Muscle layer of duodenum (tissue), 2 donors: ENCODE data around the gene PTGES2.
"Not testable (repeated sequence)": the region's sequence is repeated elsewhere in the genome, so short reads cannot be mapped to it uniquely, and the experiment has no call there.

Source experiments
- H3K27ac ChIP-seq: one replicate; pipeline ENCODE4 v1.7.0; 2013; ENCODE audit warnings: mild to moderate bottlenecking, low read length
- H3K27me3 ChIP-seq: one replicate; pipeline ENCODE4 v1.7.0; 2013; ENCODE audit warnings: low read depth, mild to moderate bottlenecking, control low read depth, low read length
- H3K36me3 ChIP-seq, 2 donors: one replicate each; pipeline ENCODE4 v1.7.0; 2013; ENCODE audit warnings: low read length in 2 of 2, control low read depth in 1 of 2, mild to moderate bottlenecking in 1 of 2; ENCODE audit not compliant: insufficient read depth in 2 of 2, control insufficient read depth in 1 of 2
- H3K4me1 ChIP-seq, 2 donors: one replicate each; pipeline ENCODE4 v1.7.0; 2013; ENCODE audit warnings: low read length in 2 of 2, mild to moderate bottlenecking in 2 of 2, control low read depth in 1 of 2, moderate library complexity in 1 of 2; ENCODE audit not compliant: insufficient read depth in 2 of 2, control insufficient read depth in 1 of 2
- H3K4me3 ChIP-seq, 2 donors: one replicate each; pipeline ENCODE4 v1.7.0; 2013; ENCODE audit warnings: low read length in 2 of 2, low read depth in 1 of 2, mild to moderate bottlenecking in 1 of 2
- H3K9me3 ChIP-seq, 2 donors: one replicate each; pipeline ENCODE4 v1.7.0; 2013; ENCODE audit warnings: low read length in 2 of 2, control low read depth in 1 of 2, mild to moderate bottlenecking in 1 of 2; ENCODE audit not compliant: control insufficient read depth in 1 of 2
- donor health status: healthy.

PTGES2 gene

DNA sequence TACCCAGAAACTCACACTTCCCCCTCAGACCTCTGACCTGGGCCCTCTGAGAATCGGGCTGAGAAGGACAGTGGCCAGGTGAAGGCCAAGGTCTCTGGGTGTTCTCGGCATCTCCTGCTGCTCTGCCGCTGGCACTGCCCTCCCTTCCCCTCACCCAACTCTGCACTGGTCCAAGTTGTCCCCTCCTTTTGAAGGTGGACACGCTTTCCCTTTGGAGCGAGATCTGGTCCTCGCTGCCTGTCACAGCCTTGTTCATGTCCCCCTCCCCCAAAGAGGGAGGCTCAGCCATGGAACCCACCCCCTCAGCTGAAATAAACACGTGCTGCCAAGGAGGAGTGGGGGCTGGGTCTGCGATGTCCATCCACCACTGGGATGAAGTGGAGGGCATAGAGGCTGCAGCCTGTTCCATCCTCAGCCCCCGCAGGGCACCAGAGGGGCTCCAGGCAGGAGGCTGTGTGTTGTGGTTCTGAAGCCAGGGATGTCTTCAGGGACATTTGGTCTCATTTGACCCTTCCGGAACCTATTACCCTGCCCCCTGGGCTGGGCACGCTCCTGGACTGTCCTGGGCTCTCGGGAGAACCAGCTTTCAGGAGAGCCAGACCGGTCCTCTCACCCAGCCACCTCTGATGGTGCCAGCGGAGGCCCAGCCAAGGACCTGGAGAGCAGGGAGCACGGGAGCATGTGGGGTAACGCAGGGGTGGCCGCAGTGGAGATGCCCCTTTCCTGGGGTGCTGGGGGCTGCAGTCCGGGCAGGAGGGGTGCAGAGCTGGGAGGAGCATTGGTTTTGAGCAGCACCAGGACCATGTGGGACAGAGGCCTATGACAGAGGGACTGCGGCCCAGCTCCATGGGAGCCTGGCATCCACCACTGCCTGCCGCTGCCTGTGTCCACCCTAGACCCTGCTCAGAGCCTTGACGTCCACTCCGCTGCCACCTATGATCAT, 17.0 kb upstream of the PTGES2 start:
- Histone ChIP-seq H3K4me1 (peaks cover 0 to 4% of the 10 kb centered on the region in 2 donors), H3K36me3 (no peaks in the 10 kb centered on the region), H3K27me3 (no peaks in the 10 kb centered on the region), H3K4me3 (no peak overlapping the region), H3K27ac (no peak overlapping the region), H3K9me3 (no peaks in the 10 kb centered on the region)

DNA sequence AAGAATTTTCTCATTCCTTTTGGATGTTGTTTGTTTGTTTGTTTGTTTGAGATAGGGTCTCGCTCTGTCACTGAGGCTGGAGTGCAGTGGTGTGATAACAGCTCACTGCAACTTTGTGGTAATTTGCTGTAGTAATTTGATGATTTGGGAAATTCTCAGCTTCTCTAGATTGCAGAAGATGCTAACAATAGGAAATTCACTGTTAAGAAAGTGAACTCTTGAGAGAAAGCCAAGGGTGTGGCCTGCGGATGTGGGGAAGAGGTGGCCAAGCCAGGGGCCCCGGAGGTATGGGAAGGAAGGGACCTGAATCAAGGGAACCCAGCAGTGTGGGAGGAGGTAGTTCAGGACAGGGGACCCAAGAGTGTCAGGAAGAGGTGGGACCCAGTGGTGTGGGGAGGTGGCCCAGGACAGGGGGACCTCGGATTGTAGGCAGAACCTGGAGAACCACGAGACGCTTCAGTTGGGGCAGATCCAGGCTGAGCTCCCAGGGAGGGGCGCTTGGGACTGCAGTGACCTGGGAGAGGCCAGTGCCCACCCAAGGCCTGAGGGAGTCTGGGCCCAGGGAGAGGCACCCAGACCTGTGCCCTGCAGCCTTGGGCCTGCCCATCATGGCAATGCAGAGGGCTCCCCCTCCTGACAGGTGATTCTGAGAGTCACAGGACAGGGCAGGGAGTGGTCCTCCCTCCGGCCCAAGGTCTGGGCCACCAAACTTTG, 16.2 kb upstream of the PTGES2 start:
- Histone ChIP-seq H3K36me3 (no peaks in the 10 kb centered on the region), H3K4me1 (peaks cover 0 to 3% of the 10 kb centered on the region in 2 donors), H3K27ac (no peak overlapping the region), H3K27me3 (no peaks in the 10 kb centered on the region), H3K4me3 (no peak overlapping the region), H3K9me3 (no peaks in the 10 kb centered on the region)

DNA sequence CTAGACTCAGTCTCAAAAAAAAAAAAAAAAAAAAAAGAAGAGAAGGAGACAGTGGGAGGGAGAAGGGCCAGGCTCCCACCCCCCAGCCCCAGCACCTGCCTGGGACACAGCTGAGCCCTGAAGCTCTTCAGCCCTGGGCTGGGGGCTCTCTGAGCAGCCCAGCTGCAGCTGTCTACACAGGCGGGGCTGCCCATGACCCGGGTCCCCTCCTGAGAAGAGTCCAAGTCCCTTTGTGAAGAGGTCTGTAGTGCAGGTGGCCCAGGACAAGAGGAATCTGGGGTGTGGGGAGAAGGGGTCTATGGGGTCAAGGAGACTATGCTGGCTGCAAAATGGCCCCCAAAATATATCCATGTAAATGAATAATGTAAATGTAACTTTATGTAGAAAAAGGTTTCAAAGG, 15.1 kb upstream of the PTGES2 start:
- H3K9me3 ChIP-seq = no peaks in the 10 kb centered on the region
- H3K4me3 ChIP-seq = no peak overlapping the region
- no peaks in the 10 kb centered on the region for H3K36me3 ChIP-seq
- H3K27me3 ChIP-seq = no peaks in the 10 kb centered on the region
- no peaks in the 10 kb centered on the region for H3K4me1 ChIP-seq
- no peak overlapping the region for H3K27ac ChIP-seq

DNA sequence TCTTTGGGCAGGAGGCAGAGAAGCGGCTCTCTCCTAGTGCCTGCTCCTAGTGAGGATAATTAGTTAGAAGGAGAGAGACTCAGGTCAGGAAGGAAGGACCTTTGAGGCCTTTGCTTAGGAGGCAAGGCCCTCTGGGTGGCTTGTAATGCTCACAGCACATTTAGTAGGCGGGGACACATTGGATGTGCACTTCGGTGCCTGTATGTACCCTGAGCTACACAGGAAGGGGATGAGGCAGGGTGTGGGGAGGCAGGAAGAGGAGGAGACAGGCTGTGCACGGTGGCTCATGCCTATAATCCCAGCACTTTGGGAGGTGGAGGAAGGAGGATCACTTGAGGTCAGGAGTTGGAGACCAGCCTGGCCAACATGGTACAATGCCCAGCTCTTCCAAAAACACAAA, 14.5 kb upstream of the PTGES2 start:
- H3K27ac ChIP-seq = no peak overlapping the region

DNA sequence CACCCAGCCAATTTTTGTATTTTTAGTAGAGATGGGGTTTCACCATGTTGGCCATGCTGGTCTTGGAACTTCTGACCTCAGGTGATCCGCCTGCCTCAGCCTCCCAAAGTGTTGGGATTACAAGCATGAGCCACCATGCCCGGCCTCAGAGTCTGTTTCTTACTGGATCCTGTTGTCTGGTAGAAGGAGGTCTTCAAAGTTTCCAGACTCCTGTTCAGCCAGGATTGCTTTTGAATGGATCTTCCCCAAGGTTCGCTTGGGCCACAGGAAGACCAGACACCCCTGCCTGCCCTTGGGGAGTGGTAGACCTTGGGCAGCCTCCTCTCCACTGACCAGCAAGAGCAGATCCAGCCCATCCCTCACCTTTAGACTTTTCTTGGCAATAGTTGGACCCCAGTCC, 14.1 kb upstream of the PTGES2 start:
- no peaks in the 10 kb centered on the region for H3K36me3 ChIP-seq
- H3K27me3 ChIP-seq = no peaks in the 10 kb centered on the region
- no peaks in the 10 kb centered on the region for H3K4me1 ChIP-seq
- no peak overlapping the region for H3K27ac ChIP-seq
- no peaks in the 10 kb centered on the region for H3K9me3 ChIP-seq
- H3K4me3 ChIP-seq = no peak overlapping the region

More for the DNA sequence above, 14.5 kb upstream of the PTGES2 start:
- H3K27me3 ChIP-seq = no peaks in the 10 kb centered on the region
- no peaks in the 10 kb centered on the region for H3K36me3 ChIP-seq
- H3K9me3 ChIP-seq = no peaks in the 10 kb centered on the region
- no peak overlapping the region for H3K4me3 ChIP-seq
- H3K4me1 ChIP-seq = no peaks in the 10 kb centered on the region

DNA sequence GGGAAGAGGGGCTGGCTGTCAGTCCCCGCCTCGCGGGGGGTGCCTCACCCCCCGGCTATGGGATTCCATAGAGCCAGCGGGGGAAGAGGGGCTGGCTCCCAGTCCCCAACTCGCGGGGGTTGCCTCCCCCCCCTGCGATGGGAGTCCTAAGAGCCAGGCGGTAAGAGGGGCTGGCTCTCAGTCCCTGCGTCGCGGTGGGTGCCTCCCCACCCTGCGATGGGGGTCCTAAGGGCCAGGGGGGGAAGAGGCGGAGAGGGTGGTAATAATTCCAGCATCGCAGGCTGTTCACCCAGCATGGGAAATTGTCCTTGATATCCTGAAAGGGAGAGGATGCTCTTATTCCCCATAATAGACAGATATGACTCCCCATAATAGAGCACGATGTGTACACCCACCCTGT, 12.1 kb upstream of the PTGES2 start:
- H3K4me3 ChIP-seq = no peak overlapping the region
- H3K27me3 ChIP-seq = no peaks in the 10 kb centered on the region
- H3K36me3 ChIP-seq = no peaks in the 10 kb centered on the region
- no peaks in the 10 kb centered on the region for H3K4me1 ChIP-seq
- no peak overlapping the region for H3K27ac ChIP-seq
- H3K9me3 ChIP-seq = no peaks in the 10 kb centered on the region

DNA sequence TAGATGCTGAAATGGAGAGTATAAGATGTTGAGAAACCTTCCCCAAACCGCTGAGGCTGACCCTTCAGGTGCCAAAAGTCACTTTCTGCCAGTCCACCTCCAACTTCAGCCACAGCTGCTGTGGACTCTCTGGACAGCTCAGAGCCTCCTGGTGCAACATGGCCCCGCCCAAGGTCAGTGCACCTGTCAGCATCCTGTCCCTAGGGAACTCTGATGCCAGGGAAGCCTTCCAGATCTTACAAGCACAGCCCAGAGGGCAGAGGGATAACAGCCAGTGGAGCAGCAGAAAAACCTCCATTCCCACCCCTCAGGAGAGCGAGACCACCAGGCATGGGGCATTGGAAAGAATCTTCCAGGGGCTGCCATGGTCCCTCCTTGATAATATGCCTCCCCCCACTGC, 10.5 kb upstream of the PTGES2 start:
- Histone ChIP-seq H3K9me3 (peaks cover 0 to 2% of the 10 kb centered on the region in 2 donors), H3K27ac (no peak overlapping the region), H3K4me3 (no peak overlapping the region), H3K4me1 (no peaks in the 10 kb centered on the region), H3K27me3 (no peaks in the 10 kb centered on the region), H3K36me3 (no peaks in the 10 kb centered on the region)

DNA sequence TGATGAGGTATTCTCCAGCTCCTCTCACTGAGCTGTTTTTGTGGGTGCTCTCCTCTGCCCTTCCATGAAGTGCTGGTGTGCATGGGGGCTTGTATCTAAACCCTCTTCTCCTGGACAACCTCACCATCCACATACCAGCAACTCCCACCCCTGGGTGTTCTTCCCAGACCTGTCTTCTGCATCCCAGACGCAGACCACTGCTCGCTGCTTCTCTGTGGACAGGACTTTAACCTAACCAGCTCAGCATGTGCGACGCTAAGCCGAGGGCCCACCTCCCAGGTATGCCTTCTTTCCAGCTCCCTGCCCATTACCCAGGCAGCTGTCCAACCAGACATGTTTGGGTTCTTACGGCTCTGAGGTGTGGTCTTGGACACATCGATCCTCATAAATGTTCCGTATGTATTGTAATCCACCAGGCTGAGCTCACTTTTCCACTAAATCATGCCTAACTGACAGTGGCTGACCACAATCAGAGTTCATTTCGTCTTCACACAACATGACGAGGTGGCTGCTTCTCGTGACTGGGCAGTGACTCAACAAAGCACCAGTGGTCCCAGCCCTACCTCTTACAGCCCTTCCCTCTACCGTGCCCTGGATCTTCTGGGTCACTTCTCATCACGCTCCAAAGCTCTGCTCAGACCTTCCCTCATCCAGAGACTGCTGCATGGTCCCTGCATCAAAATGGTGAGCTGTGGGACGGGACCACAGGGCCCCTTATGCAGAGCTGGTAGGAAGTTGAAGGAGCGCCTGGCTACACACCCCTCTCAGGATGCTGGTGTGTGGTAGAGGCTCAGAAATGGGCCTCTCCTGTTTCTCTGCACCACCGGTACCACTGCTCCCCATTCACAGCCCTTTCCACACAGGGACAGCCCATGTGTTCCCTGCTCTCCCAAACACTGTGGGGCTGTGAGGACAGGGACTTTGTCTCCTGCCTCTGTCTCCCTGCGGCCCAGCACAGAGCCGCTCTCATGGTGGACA, 9.6 kb upstream of the PTGES2 start:
- no peaks in the 10 kb centered on the region for H3K4me1 ChIP-seq
- no peak overlapping the region for H3K4me3 ChIP-seq
- H3K36me3 ChIP-seq = no peaks in the 10 kb centered on the region
- H3K9me3 ChIP-seq = peaks cover 0 to 2% of the 10 kb centered on the region in 2 donors
- H3K27ac ChIP-seq = no peak overlapping the region
- no peaks in the 10 kb centered on the region for H3K27me3 ChIP-seq

DNA sequence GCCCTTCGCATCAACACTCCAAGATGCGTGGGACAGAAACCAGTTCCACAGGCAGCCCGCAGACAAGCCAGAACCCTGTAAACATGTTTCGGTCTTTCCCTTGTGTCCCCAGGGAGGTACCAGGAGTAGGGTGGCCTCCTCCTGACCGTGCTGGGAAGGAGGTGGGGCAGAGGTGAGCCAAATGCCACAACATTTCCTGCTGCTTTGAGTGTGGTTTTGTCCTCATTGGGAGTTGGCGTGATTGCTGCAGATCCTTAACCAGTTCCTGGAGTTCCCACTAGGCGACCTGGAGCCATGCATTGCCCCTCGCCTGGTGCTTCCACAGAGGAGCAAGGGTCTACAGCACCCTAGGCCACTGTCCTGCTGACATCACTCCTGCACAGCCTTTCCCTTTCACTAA, 8.0 kb upstream of the PTGES2 start:
- H3K4me1 ChIP-seq, H3K4me3 ChIP-seq, H3K36me3 ChIP-seq, H3K27me3 ChIP-seq, H3K27ac ChIP-seq, H3K9me3 ChIP-seq: not testable (repeated sequence)

DNA sequence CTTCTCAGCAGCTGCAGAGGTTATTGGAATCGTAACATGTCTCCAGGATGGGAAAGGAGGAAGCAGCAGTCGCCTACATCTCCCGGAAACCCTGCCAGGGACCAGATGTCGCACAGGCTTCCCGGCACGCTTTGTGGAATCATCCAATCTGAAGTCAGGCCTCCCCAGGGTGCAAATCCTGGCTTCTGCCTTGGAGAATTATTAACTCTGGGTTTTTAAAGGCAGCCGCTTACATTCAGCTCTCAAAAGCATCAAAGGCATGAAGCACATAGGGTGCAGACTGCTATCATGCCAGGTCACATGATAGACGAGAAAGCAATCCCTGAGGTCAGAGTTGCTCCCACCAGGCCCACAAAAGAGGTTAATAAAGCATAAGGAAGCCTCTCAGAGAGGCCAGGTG, 4.6 kb upstream of the PTGES2 start:
- not testable (repeated sequence) for H3K9me3 ChIP-seq, H3K4me1 ChIP-seq, H3K27ac ChIP-seq, H3K36me3 ChIP-seq, H3K4me3 ChIP-seq, H3K27me3 ChIP-seq

DNA sequence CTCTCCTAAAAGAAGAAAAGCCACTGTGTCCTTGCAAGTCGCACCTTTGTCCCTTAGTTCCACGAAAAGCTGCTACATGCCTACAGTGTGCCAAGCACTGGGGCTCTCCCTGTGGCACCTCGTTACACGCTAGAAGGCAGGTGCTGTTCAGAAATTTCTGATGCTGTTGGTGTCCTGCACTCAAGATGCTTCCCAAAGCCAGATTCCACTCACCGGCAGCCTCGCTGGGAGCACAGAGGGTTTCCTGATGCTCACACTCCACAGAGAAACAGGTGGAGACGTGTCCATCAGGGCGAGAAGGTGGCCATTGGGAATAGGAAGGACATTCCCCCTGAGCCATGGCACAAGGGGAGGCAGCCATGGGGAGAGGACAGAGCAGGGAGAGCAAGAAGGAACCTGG, 3.8 kb upstream of the PTGES2 start:
- H3K4me3 ChIP-seq, H3K27me3 ChIP-seq, H3K36me3 ChIP-seq, H3K9me3 ChIP-seq, H3K27ac ChIP-seq: not testable (repeated sequence)
- H3K4me1 ChIP-seq = peaks cover under 1 to 14% of the 10 kb centered on the region in 2 donors
